ENCODE measurements around the gene LINS1.

The LINS1 gene

GRCh38 chr15:100529556-100529955, 72.4 kb downstream of the LINS1 start:
- no peak for TF ChIP-seq CTCF (IDR thresholded peaks at IDR 0.05; ENCODE audit: borderline replicate concordance, insufficient read depth, low read depth, low read length)
- no peak overlapping the region for H3K4me3 ChIP-seq (ENCODE audit: low read depth, low read length)

- H3K4me3 ChIP-seq (ENCODE audit: low read depth, low read length): no peak within 1 kb of the TSS
- TF ChIP-seq CTCF (IDR thresholded peaks at IDR 0.05; ENCODE audit: borderline replicate concordance, insufficient read depth, low read depth, low read length): no peak
Observed at GRCh38 chr15:100528833-100529428, 73.1 kb downstream of the LINS1 start, which contains the start of gene CERS3. CERS3 (minus strand) TSS chr15:100528950; CDS start chr15:100501849, 27,101 bp downstream.

- TF ChIP-seq CTCF (IDR thresholded peaks at IDR 0.05; ENCODE audit: borderline replicate concordance, insufficient read depth, low read depth, low read length): no peak
Observed at GRCh38 chr15:100526027-100526481, 75.9 kb downstream of the LINS1 start.

GRCh38 chr15:100525436-100525835, 76.5 kb downstream of the LINS1 start:
- no peak for TF ChIP-seq CTCF (IDR thresholded peaks at IDR 0.05; ENCODE audit: borderline replicate concordance, insufficient read depth, low read depth, low read length)
- no peak overlapping the region for H3K4me3 ChIP-seq (ENCODE audit: low read depth, low read length)

More at GRCh38 chr15:100526027-100526481, 75.9 kb downstream of the LINS1 start:
- H3K4me3 ChIP-seq (ENCODE audit: low read depth, low read length): no peak overlapping the region

GRCh38 chr15:100524326-100524725, 77.7 kb downstream of the LINS1 start:
- no peak for TF ChIP-seq CTCF (IDR thresholded peaks at IDR 0.05; ENCODE audit: borderline replicate concordance, insufficient read depth, low read depth, low read length)
- H3K4me3 ChIP-seq (ENCODE audit: low read depth, low read length): no peak overlapping the region

GRCh38 chr15:100521907-100522306, 80.1 kb downstream of the LINS1 start:
- TF ChIP-seq CTCF (IDR thresholded peaks at IDR 0.05; ENCODE audit: borderline replicate concordance, insufficient read depth, low read depth, low read length): no peak
- no peak overlapping the region for H3K4me3 ChIP-seq (ENCODE audit: low read depth, low read length)

All from GM12875 (cell line).